OCI-LY7 (cell line): ENCODE data around the gene SLC26A6. TPM values are rescaled to one million over a fixed set of nuclear protein-coding genes. Genes with fewer than 3 reads are reported as not detected.

Experiments
- BruUV-seq: library from RNA; stranded (reverse); fragments of 400-500 nt; replicated peaks from 2 replicates; lab custom pipeline; 2021; lab: Mats Ljungman, UMichigan
- CTCF ChIA-PET: fragments of 300-600 bp; sonication (Branson Sonifier 250); formaldehyde crosslinking; loops from one replicate; lab custom pipeline; 2022; ENCODE audit warnings: antibody characterized with exemption; ENCODE audit not compliant: unreplicated experiment; lab: Charles Lee
- POLR2A ChIA-PET: fragments of 300-600 bp; sonication (Branson Sonifier 250); formaldehyde crosslinking; loops from one replicate; lab custom pipeline; 2022; ENCODE audit warnings: antibody characterized with exemption; lab: Charles Lee
- DNase-seq: peaks from one replicate; pipeline ENCODE4 v3.0.0-alpha.2; 2015; ENCODE audit warnings: low spot score
- H2AFZ ChIP-seq: fragments of 200-600 bp; sonication (generic), shearing (Covaris generic); 2 replicates; pipeline ENCODE4 v1.6.1; 2014; ENCODE audit warnings: mild to moderate bottlenecking, antibody characterized with exemption, low read length, moderate library complexity
- H3K27ac ChIP-seq: fragments of 200-600 bp; sonication (generic); 2 replicates; pipeline ENCODE4 v1.5.1; 2014; ENCODE audit warnings: mixed run types, low read depth, mild to moderate bottlenecking, moderate library complexity, low read length, inconsistent platforms; ENCODE audit not compliant: poor library complexity, severe bottlenecking
- H3K36me3 ChIP-seq: fragments of 200-600 bp; sonication (generic); 2 replicates; pipeline ENCODE4 v1.6.1; 2014; ENCODE audit warnings: mild to moderate bottlenecking, antibody characterized with exemption, low read length, moderate library complexity, mixed read lengths; ENCODE audit not compliant: insufficient read depth
- H3K4me1 ChIP-seq: fragments of 200-600 bp; sonication (generic); 2 replicates; pipeline ENCODE4 v1.5.1; 2014; ENCODE audit warnings: mild to moderate bottlenecking, low read length; ENCODE audit not compliant: insufficient read depth, poor library complexity, severe bottlenecking
- H3K4me2 ChIP-seq: fragments of 200-600 bp; sonication (generic); 2 replicates; pipeline ENCODE4 v1.6.1; 2014; ENCODE audit warnings: mild to moderate bottlenecking, low read length
- H3K4me3 ChIP-seq: fragments of 200-600 bp; sonication (generic); 2 replicates; pipeline ENCODE4 v1.5.1; 2014; ENCODE audit warnings: mild to moderate bottlenecking, low read depth, low read length; ENCODE audit not compliant: poor library complexity, severe bottlenecking
- H3K79me2 ChIP-seq: fragments of 200-600 bp; sonication (generic); 2 replicates; pipeline ENCODE4 v1.6.1; 2016; ENCODE audit warnings: low read depth, mild to moderate bottlenecking, low read length, moderate library complexity, mixed read lengths; ENCODE audit not compliant: insufficient read depth
- H3K9me2 ChIP-seq: fragments of 200-600 bp; sonication (generic); 2 replicates; pipeline ENCODE4 v1.6.1; 2016; ENCODE audit warnings: mild to moderate bottlenecking, low read length, mixed read lengths; ENCODE audit not compliant: insufficient read depth
- H3K9me3 ChIP-seq: fragments of 200-600 bp; sonication (generic); 2 replicates; pipeline ENCODE4 v1.6.1; 2014; ENCODE audit warnings: mild to moderate bottlenecking, mixed run types, low read length, mixed read lengths
- H4K20me1 ChIP-seq: fragments of 200-600 bp; sonication (generic); 2 replicates; pipeline ENCODE4 v1.6.1; 2014; ENCODE audit warnings: mild to moderate bottlenecking, antibody characterized with exemption, low read length, moderate library complexity, mixed read lengths; ENCODE audit not compliant: insufficient read depth
- EZH2phosphoT487 ChIP-seq: fragments of 200-600 bp; sonication (generic); IDR thresholded peaks from 2 replicates; pipeline ENCODE4 v1.6.1; 2018; ENCODE audit warnings: low read depth, borderline replicate concordance, mild to moderate bottlenecking, mixed run types, antibody characterized with exemption, low read length, moderate library complexity, mixed read lengths
- intact Hi-C: fragments of 100-400 bp; cut with micrococcal nuclease; formaldehyde crosslinking; loops from one replicate; pipeline ENCODE4 v1.10.0; 2022; ENCODE audit not compliant: unreplicated experiment
- total RNA-seq, 2 experiments: library from RNA; depleted of rRNA in 1 of 2; stranded (reverse); fragments of >200 nt in 1 of 2; shearing (Covaris generic) in 1 of 2; gene quantifications; 2 replicates each; pipeline ENCODE4 v1.2.3, GENCODE V29; 2014 to 2022
- TF ChIP-seq, protein P1 (sequence below): fragments of 200-600 bp; sonication (generic); conservative IDR thresholded peaks from 2 replicates; pipeline ENCODE4 v1.5.1; 2014; ENCODE audit warnings: mild to moderate bottlenecking, antibody characterized with exemption, low read length, moderate library complexity, mixed read lengths

SLC26A6 gene
- total RNA-seq, 2 experiments from 2014 or later, result 42.1 to 47.3 TPM

- H3K9me3 ChIP-seq, result no peaks in the 10 kb centered on the region
- H3K27ac ChIP-seq, result no peak overlapping the region
- CTCF ChIA-PET, result no interaction called here
- no peaks in the 10 kb centered on the region for H3K79me2 ChIP-seq
- POLR2A ChIA-PET, result no interaction called here
- no peaks in the 10 kb centered on the region for H4K20me1 ChIP-seq
- no TSS peak for BruUV-seq
- intact Hi-C loops, result no loop called here
- no peaks in the 10 kb centered on the region for H3K4me1 ChIP-seq
- no peak overlapping the region for H3K4me3 ChIP-seq
- peaks cover 5% of the 10 kb centered on the region; the same call in 1 of the 2 replicates for H3K36me3 ChIP-seq
- no peak for DNase-seq
- H3K4me2 ChIP-seq, result no peak overlapping the region
- H3K9me2 ChIP-seq, result no peaks in the 10 kb centered on the region
- TF ChIP-seq, protein P1, sequence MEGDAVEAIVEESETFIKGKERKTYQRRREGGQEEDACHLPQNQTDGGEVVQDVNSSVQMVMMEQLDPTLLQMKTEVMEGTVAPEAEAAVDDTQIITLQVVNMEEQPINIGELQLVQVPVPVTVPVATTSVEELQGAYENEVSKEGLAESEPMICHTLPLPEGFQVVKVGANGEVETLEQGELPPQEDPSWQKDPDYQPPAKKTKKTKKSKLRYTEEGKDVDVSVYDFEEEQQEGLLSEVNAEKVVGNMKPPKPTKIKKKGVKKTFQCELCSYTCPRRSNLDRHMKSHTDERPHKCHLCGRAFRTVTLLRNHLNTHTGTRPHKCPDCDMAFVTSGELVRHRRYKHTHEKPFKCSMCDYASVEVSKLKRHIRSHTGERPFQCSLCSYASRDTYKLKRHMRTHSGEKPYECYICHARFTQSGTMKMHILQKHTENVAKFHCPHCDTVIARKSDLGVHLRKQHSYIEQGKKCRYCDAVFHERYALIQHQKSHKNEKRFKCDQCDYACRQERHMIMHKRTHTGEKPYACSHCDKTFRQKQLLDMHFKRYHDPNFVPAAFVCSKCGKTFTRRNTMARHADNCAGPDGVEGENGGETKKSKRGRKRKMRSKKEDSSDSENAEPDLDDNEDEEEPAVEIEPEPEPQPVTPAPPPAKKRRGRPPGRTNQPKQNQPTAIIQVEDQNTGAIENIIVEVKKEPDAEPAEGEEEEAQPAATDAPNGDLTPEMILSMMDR, result no peak
- no peak for TF ChIP-seq EZH2phosphoT487
- H2AFZ ChIP-seq, result no peak overlapping the region
Measured at GRCh38 chr3:48592519-48593087, 42.7 kb downstream of the SLC26A6 start.

GRCh38 chr3:48591886-48592518 is 43.3 kb downstream of the SLC26A6 start:
- no TSS peak for BruUV-seq
- no peak overlapping the region for H3K4me3 ChIP-seq
- no peaks in the 10 kb centered on the region for H4K20me1 ChIP-seq
- no peaks in the 10 kb centered on the region for H3K4me1 ChIP-seq
- H3K36me3 ChIP-seq, result no peaks in the 10 kb centered on the region
- no peak overlapping the region for H3K4me2 ChIP-seq
- intact Hi-C loops, result no loop called here
- no peaks in the 10 kb centered on the region for H3K79me2 ChIP-seq
- POLR2A ChIA-PET, result no interaction called here
- CTCF ChIA-PET, result no interaction called here
- TF ChIP-seq, protein P1, result no peak
- no peak for TF ChIP-seq EZH2phosphoT487
- H3K27ac ChIP-seq, result no peak overlapping the region
- no peak overlapping the region for H2AFZ ChIP-seq
- H3K9me3 ChIP-seq, result no peaks in the 10 kb centered on the region
- DNase-seq, result no peak
- no peaks in the 10 kb centered on the region for H3K9me2 ChIP-seq

DNA sequence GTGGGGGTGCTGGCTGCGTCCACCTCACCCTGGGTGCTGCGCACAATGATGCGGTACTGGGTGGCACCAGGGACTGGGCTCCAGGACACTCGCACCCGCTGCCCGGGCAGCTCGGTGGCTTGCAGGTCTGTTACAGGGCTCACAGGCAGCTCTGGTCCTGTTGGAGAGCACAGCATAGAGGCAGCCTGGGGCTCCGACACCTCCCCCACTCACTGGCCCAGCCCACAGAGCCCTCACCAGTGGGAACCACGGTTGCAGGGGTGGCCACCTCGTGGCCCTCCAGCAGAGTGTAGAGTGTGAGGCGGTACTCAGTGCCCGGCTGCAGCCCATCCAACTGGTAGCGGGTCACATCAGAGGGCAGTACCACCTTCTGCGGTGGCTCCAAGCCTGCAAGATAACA is 43.8 kb downstream of the SLC26A6 start:
- no peaks in the 10 kb centered on the region for H3K79me2 ChIP-seq
- no peaks in the 10 kb centered on the region for H3K9me3 ChIP-seq
- POLR2A ChIA-PET, result no interaction called here
- TF ChIP-seq, protein P1, result no peak
- no peak for TF ChIP-seq EZH2phosphoT487
- H3K36me3 ChIP-seq, result no peaks in the 10 kb centered on the region
- no peaks in the 10 kb centered on the region for H3K4me1 ChIP-seq
- no peaks in the 10 kb centered on the region for H3K9me2 ChIP-seq
- H3K4me2 ChIP-seq, result no peak overlapping the region
- no peak overlapping the region for H3K4me3 ChIP-seq
- H2AFZ ChIP-seq, result no peak overlapping the region
- CTCF ChIA-PET, result no interaction called here
- BruUV-seq, result no TSS peak
- H4K20me1 ChIP-seq, result no peaks in the 10 kb centered on the region
- H3K27ac ChIP-seq, result no peak overlapping the region
- DNase-seq, result no peak
- intact Hi-C loops, result no loop called here
